ENCODE data around the gene TK1. TPM values are rescaled to one million over a fixed set of nuclear protein-coding genes. Genes with fewer than 3 reads are reported as not detected.

The TK1 gene
- total RNA-seq, 4 donors from 2014 or later = 7.4 to 27.9 (median 9.4) TPM

GRCh38 chr17:78200451-78200850 lies 13.6 kb upstream of the TK1 start:
- Histone ChIP-seq H3K4me1 (peaks cover 0 to 17% (median 8%) of the 10 kb centered on the region in 4 donors), H3K4me3 (no peak overlapping the region), H3K9me3 (no peaks in the 10 kb centered on the region), H3K27me3 (no peaks in the 10 kb centered on the region), H3K27ac (peak overlapping the region in 1 of 4 donors; percentile 94), H3K36me3 (no peaks in the 10 kb centered on the region)
- TF ChIP-seq, protein P1, sequence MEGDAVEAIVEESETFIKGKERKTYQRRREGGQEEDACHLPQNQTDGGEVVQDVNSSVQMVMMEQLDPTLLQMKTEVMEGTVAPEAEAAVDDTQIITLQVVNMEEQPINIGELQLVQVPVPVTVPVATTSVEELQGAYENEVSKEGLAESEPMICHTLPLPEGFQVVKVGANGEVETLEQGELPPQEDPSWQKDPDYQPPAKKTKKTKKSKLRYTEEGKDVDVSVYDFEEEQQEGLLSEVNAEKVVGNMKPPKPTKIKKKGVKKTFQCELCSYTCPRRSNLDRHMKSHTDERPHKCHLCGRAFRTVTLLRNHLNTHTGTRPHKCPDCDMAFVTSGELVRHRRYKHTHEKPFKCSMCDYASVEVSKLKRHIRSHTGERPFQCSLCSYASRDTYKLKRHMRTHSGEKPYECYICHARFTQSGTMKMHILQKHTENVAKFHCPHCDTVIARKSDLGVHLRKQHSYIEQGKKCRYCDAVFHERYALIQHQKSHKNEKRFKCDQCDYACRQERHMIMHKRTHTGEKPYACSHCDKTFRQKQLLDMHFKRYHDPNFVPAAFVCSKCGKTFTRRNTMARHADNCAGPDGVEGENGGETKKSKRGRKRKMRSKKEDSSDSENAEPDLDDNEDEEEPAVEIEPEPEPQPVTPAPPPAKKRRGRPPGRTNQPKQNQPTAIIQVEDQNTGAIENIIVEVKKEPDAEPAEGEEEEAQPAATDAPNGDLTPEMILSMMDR (IDR thresholded peaks at IDR 0.05) = no peak
- no peak for TF ChIP-seq POLR2AphosphoS5 (IDR thresholded peaks at IDR 0.05)
- TF ChIP-seq POLR2A (IDR thresholded peaks at IDR 0.05) = no peak
- no peak for TF ChIP-seq EP300 (IDR thresholded peaks at IDR 0.05; ENCODE audit: low read depth)
- in situ Hi-C loops (cut with MboI; ENCODE audit: low pct_ligation_motif_present in 1 of 4, low pct_unique_long_range_greater_than_20kb in 1 of 4, low sequenced_read_pairs in 3 of 4) (no loop called here), intact Hi-C loops (cut with DNase I; ENCODE audit: low total_unique reads) (no loop called here)
- 87% methylated on average over 6 of the region's 6 CpGs; no CpG with 5 or more reads in 1 of the 2 donors for WGBS, 2 donors (ENCODE audit: low coverage in 1 of 2)
- DNase-seq = no peak

GRCh38 chr17:78197147-78197832 lies 10.4 kb upstream of the TK1 start:
- intact Hi-C loops (cut with DNase I; ENCODE audit: low total_unique reads) (no loop called here), in situ Hi-C loops (cut with MboI; ENCODE audit: low pct_ligation_motif_present in 1 of 4, low pct_unique_long_range_greater_than_20kb in 1 of 4, low sequenced_read_pairs in 3 of 4) (no loop called here)
- Histone ChIP-seq H3K9me3 (no peaks in the 10 kb centered on the region), H3K36me3 (no peaks in the 10 kb centered on the region), H3K27me3 (no peaks in the 10 kb centered on the region), H3K4me3 (no peak overlapping the region), H3K27ac (peak overlapping the region in 1 of 4 donors; percentile 94), H3K4me1 (peaks cover 0 to 17% (median 8%) of the 10 kb centered on the region in 4 donors)
- DNase-seq = no peak
- WGBS, 2 donors (ENCODE audit: low coverage in 1 of 2) = 84 to 91% methylated on average over 6 to 9 of the region's 9 CpGs
- TF ChIP-seq, protein P1 (IDR thresholded peaks at IDR 0.05) = no peak
- TF ChIP-seq POLR2A (IDR thresholded peaks at IDR 0.05) (no peak), EP300 (IDR thresholded peaks at IDR 0.05; ENCODE audit: low read depth) (no peak), POLR2AphosphoS5 (IDR thresholded peaks at IDR 0.05) (no peak)

DNA sequence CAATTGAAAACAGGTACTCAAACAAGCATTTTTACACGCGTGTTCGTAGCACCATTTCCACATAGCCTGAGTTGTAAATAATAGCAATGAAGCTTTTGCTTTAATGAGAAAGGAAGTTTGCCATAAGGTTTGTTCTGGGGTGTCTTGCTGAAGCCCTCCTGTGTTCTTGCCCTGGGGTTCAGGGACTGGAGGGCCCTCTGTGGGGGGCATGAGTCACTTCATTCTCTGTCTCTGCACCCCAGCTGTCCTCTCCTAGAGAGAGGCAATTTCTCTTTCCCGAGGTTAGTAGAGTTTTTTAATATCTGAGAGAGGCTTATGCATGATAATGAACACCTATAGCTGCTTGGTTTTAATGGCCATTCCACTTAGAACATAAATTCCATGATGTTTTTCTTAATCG lies 9.9 kb upstream of the TK1 start:
- H3K27ac ChIP-seq = no peak overlapping the region

GRCh38 chr17:78185981-78186691 lies 716 bp downstream of the TK1 start:
- no peak for TF ChIP-seq EP300 (IDR thresholded peaks at IDR 0.05; ENCODE audit: low read depth)
- TF ChIP-seq POLR2AphosphoS5 (IDR thresholded peaks at IDR 0.05) = peak in 2 of 3 donors; percentile 14 to 36
- intact Hi-C loops (cut with DNase I; ENCODE audit: low total_unique reads) (no loop called here), in situ Hi-C loops (cut with MboI; ENCODE audit: low pct_ligation_motif_present in 1 of 4, low pct_unique_long_range_greater_than_20kb in 1 of 4, low sequenced_read_pairs in 3 of 4) (no loop called here)
- Histone ChIP-seq H3K27me3 (no peaks in the 10 kb centered on the region), H3K4me3 (peak overlapping the region in 3 of 4 donors; percentile 32 to 47 (median 45)), H3K36me3 (no peaks in the 10 kb centered on the region), H3K27ac (peak overlapping the region; percentile 80 to 86 (median 84)), H3K4me1 (peaks cover 8 to 46% (median 32%) of the 10 kb centered on the region in 4 donors), H3K9me3 (no peaks in the 10 kb centered on the region)
- WGBS, 2 donors (ENCODE audit: low coverage in 1 of 2) = 38 to 75% methylated on average over 2 to 10 of the region's 10 CpGs
- peak; percentile 74 for DNase-seq

More for the DNA sequence above, 9.9 kb upstream of the TK1 start:
- H3K4me3 ChIP-seq = no peak overlapping the region
- intact Hi-C loops (cut with DNase I; ENCODE audit: low total_unique reads) (no loop called here), in situ Hi-C loops (cut with MboI; ENCODE audit: low pct_ligation_motif_present in 1 of 4, low pct_unique_long_range_greater_than_20kb in 1 of 4, low sequenced_read_pairs in 3 of 4) (no loop called here)
- H3K9me3 ChIP-seq = no peaks in the 10 kb centered on the region
- no peak for DNase-seq
- no peaks in the 10 kb centered on the region for H3K27me3 ChIP-seq
- TF ChIP-seq, protein P1 (IDR thresholded peaks at IDR 0.05) = no peak
- TF ChIP-seq EP300 (IDR thresholded peaks at IDR 0.05; ENCODE audit: low read depth) (no peak), POLR2A (IDR thresholded peaks at IDR 0.05) (no peak), POLR2AphosphoS5 (IDR thresholded peaks at IDR 0.05) (no peak)
- 86 to 89% methylated on average over 5 of the region's 5 CpGs for WGBS, 2 donors (ENCODE audit: low coverage in 1 of 2)
- peaks cover 0 to 2% (median 0%) of the 10 kb centered on the region in 4 donors for H3K36me3 ChIP-seq
- H3K4me1 ChIP-seq = peaks cover 0 to 17% (median 8%) of the 10 kb centered on the region in 4 donors
